ENCODE results near the gene CCR5AS.
"Not testable (repeated sequence)": the region's sequence is repeated elsewhere in the genome, so short reads cannot be mapped to it uniquely, and the experiment has no call there.

The CCR5AS gene

GRCh38 chr3:46401579-46401978 lies 5.3 kb downstream of the CCR5AS start:
- no peak for DNase-seq

GRCh38 chr3:46400846-46401245 lies 6.0 kb downstream of the CCR5AS start:
- no peak for DNase-seq

GRCh38 chr3:46400000-46400734 lies 6.7 kb downstream of the CCR5AS start:
- peak in 2 of 3 experiments; percentile 2 to 5 for DNase-seq

- DNase-seq, result no peak
Observed at GRCh38 chr3:46399557-46399956, 7.3 kb downstream of the CCR5AS start.

GRCh38 chr3:46399098-46399497 lies 7.8 kb downstream of the CCR5AS start:
- no peak for DNase-seq

GRCh38 chr3:46398186-46398955 lies 8.5 kb downstream of the CCR5AS start:
- no peak for DNase-seq

- DNase-seq, result no peak
Observed at GRCh38 chr3:46397111-46397510, 9.8 kb downstream of the CCR5AS start.

GRCh38 chr3:46395766-46396530 lies 10.9 kb downstream of the CCR5AS start:
- no peak for DNase-seq

- DNase-seq, result no peak
Observed at GRCh38 chr3:46395210-46395661, 11.6 kb downstream of the CCR5AS start.

- peak in 1 of 3 experiments; percentile 26 for DNase-seq
Observed at GRCh38 chr3:46393554-46394434, 13.1 kb downstream of the CCR5AS start.

- no peak for DNase-seq
Observed at GRCh38 chr3:46393011-46393410, 13.9 kb downstream of the CCR5AS start.

GRCh38 chr3:46391526-46391925 lies 15.3 kb downstream of the CCR5AS start:
- not testable (repeated sequence) for DNase-seq

GRCh38 chr3:46389306-46389705 lies 17.6 kb downstream of the CCR5AS start:
- DNase-seq, result no peak

GRCh38 chr3:46388847-46389246 lies 18.0 kb downstream of the CCR5AS start:
- DNase-seq, result not testable (repeated sequence)

GRCh38 chr3:46386205-46386604 lies 20.7 kb downstream of the CCR5AS start:
- peak; percentile 2 to 57 (median 32) for DNase-seq

- no peak for DNase-seq
Observed at GRCh38 chr3:46383951-46384330, 22.9 kb downstream of the CCR5AS start.

- no peak for DNase-seq
Observed at GRCh38 chr3:46383211-46383950, 23.5 kb downstream of the CCR5AS start.

- no peak for DNase-seq
Observed at GRCh38 chr3:46381625-46382024, 25.2 kb downstream of the CCR5AS start.

- no peak for DNase-seq
Observed at GRCh38 chr3:46380471-46381221, 26.2 kb downstream of the CCR5AS start.

GRCh38 chr3:46378426-46378942 lies 28.4 kb downstream of the CCR5AS start:
- DNase-seq, result peak in 2 of 3 experiments; percentile 3 to 7

GRCh38 chr3:46375814-46376213 lies 31.1 kb downstream of the CCR5AS start:
- DNase-seq, result no peak

Data from NCI-H1417 (cell line).